Liver (tissue), 9 donors: Measurements from ENCODE around the gene CAPS. TPM values are rescaled to one million over a fixed set of nuclear protein-coding genes. Genes with fewer than 3 reads are reported as not detected.

ENCODE experiments used
- DNase-seq: peaks from one replicate; pipeline ENCODE4 v3.0.0-alpha.2; 2017; ENCODE audit warnings: low spot score
- H3K27ac ChIP-seq, 2 donors: one replicate each; pipeline ENCODE4 v1.7.0; 2013; ENCODE audit warnings: inconsistent platforms in 2 of 2, low read length in 2 of 2, control low read depth in 1 of 2, low read depth in 1 of 2, mild to moderate bottlenecking in 1 of 2
- H3K27me3 ChIP-seq, 4 donors: one replicate each; pipeline versions ENCODE4 v1.6.1 to v1.7.0; 2013; ENCODE audit warnings: low read length in 3 of 4, inconsistent platforms in 1 of 4, mild to moderate bottlenecking in 1 of 4, moderate library complexity in 1 of 4; ENCODE audit not compliant: control insufficient read depth in 4 of 4, insufficient read depth in 4 of 4
- H3K36me3 ChIP-seq, 4 donors: one replicate each; pipeline versions ENCODE4 v1.6.1 to v1.7.0; 2013; ENCODE audit warnings: low read length in 3 of 4, mild to moderate bottlenecking in 3 of 4, low read depth in 1 of 4, moderate library complexity in 1 of 4; ENCODE audit not compliant: control insufficient read depth in 4 of 4, insufficient read depth in 3 of 4
- H3K4me1 ChIP-seq, 4 donors: one replicate each; pipeline versions ENCODE4 v1.6.1 to v1.7.0; 2013; ENCODE audit warnings: low read length in 3 of 4, mild to moderate bottlenecking in 3 of 4, moderate library complexity in 1 of 4; ENCODE audit not compliant: control insufficient read depth in 4 of 4, insufficient read depth in 4 of 4
- H3K4me3 ChIP-seq, 3 donors: one replicate each; pipeline versions ENCODE4 v1.6.1 to v1.7.0; 2013; ENCODE audit warnings: low read length in 3 of 3, control low read depth in 1 of 3, low read depth in 1 of 3, mild to moderate bottlenecking in 1 of 3
- H3K9ac ChIP-seq, 2 donors: one replicate each; pipeline ENCODE4 v1.7.0; 2013; ENCODE audit warnings: low read length in 2 of 2, mild to moderate bottlenecking in 2 of 2, moderate library complexity in 2 of 2, control low read depth in 1 of 2, low read depth in 1 of 2
- H3K9me3 ChIP-seq, 4 donors: one replicate each; pipeline versions ENCODE4 v1.6.1 to v1.7.0; 2013; ENCODE audit warnings: low read length in 3 of 4; ENCODE audit not compliant: control insufficient read depth in 4 of 4
- EGR1 ChIP-seq, 2 donors: IDR thresholded peaks; 2 replicates each; pipeline ENCODE4 v1.6.1; 2016 to 2018; ENCODE audit warnings: antibody characterized with exemption in 2 of 2, low read depth in 2 of 2
- FOXA1 ChIP-seq: IDR thresholded peaks from 2 replicates; pipeline ENCODE4 v1.6.1; 2016; ENCODE audit warnings: antibody characterized with exemption
- GABPA ChIP-seq, 2 donors: IDR thresholded peaks in 1 of 2; conservative IDR thresholded peaks in 1 of 2; 2 replicates each; pipeline ENCODE4 v1.6.1; 2016; ENCODE audit warnings: antibody characterized with exemption in 2 of 2, mild to moderate bottlenecking in 1 of 2, moderate library complexity in 1 of 2
- HNF4A ChIP-seq, 2 donors: conservative IDR thresholded peaks; 2 replicates each; pipeline ENCODE4 v1.6.1; 2016; ENCODE audit warnings: antibody characterized with exemption in 2 of 2, mild to moderate bottlenecking in 2 of 2
- HNF4G ChIP-seq: IDR thresholded peaks from 2 replicates; pipeline ENCODE4 v1.6.1; 2016; ENCODE audit warnings: antibody characterized with exemption
- JUND ChIP-seq, 2 donors: IDR thresholded peaks; 2 replicates each; pipeline ENCODE4 v1.6.1; 2016; ENCODE audit warnings: antibody characterized with exemption in 2 of 2
- NR2F2 ChIP-seq: IDR thresholded peaks from 2 replicates; pipeline ENCODE4 v1.6.1; 2016; ENCODE audit warnings: antibody characterized with exemption
- RAD21 ChIP-seq, 2 donors: IDR thresholded peaks; 2 replicates each; pipeline ENCODE4 v1.6.1; 2016; ENCODE audit warnings: antibody characterized with exemption in 2 of 2, mild to moderate bottlenecking in 2 of 2
- SP1 ChIP-seq: IDR thresholded peaks from 2 replicates; pipeline ENCODE4 v1.6.1; 2018; ENCODE audit warnings: antibody characterized with exemption, mild to moderate bottlenecking
- TAF1 ChIP-seq: conservative IDR thresholded peaks from 2 replicates; pipeline ENCODE4 v1.6.1; 2016; ENCODE audit warnings: antibody characterized with exemption, mild to moderate bottlenecking
- YY1 ChIP-seq: IDR thresholded peaks from 2 replicates; pipeline ENCODE4 v1.6.1; 2016; ENCODE audit warnings: antibody characterized with exemption, mild to moderate bottlenecking
- WGBS: extraction: QIAGEN DNeasy Blood & Tissue Kit; methylation state at CpG from one replicate; pipeline ENCODE4 v1.1.7; 2013; 5-methylcytosine and 5-hydroxymethylcytosine counted together
- polyA plus RNA-seq, 2 donors: library from polyadenylated mRNA; stranded (reverse) in 1 of 2; unstranded in 1 of 2; fragments of 200-250 nt in 1 of 2; fragments of >200 nt in 1 of 2; fragmentation: Nextera tagmentation in 1 of 2; extraction: Ambion mirVana in 1 of 2; gene quantifications; one replicate each; pipeline versions ENCODE4 v1.2.1 to v1.2.3, GENCODE V29; 2013 to 2015
- total RNA-seq, 2 donors: library from RNA; depleted of rRNA; stranded (reverse); fragments of >200 nt; gene quantifications; one replicate each; pipeline ENCODE4 v1.2.3, GENCODE V29; 2014
- TF ChIP-seq, protein P1 (sequence below): IDR thresholded peaks from 2 replicates; pipeline ENCODE4 v1.6.1; 2016; ENCODE audit warnings: antibody characterized with exemption
- TF ChIP-seq, protein P2 (sequence below): fragments of 150-350 bp; IDR thresholded peaks from 2 replicates; pipeline ENCODE4 v1.5.1; 2017; ENCODE audit warnings: improper control_type of control experiment, low read depth, low read length; ENCODE audit not compliant: missing input control
- TF ChIP-seq, protein P3 (sequence below): IDR thresholded peaks from 2 replicates; pipeline ENCODE4 v1.6.1; 2016; ENCODE audit warnings: antibody characterized with exemption
- TF ChIP-seq, protein P4 (sequence below): IDR thresholded peaks from 2 replicates; pipeline ENCODE4 v1.6.1; 2016; ENCODE audit warnings: antibody characterized with exemption
- donor health status: healthy.
- donor health status: healthy.
- donor health status: healthy.
- donor health status: healthy.
- donor health status: healthy.

CAPS gene
- total and polyA plus RNA-seq, 4 donors = 2.1 to 11.4 (median 3.5) TPM

DNA sequence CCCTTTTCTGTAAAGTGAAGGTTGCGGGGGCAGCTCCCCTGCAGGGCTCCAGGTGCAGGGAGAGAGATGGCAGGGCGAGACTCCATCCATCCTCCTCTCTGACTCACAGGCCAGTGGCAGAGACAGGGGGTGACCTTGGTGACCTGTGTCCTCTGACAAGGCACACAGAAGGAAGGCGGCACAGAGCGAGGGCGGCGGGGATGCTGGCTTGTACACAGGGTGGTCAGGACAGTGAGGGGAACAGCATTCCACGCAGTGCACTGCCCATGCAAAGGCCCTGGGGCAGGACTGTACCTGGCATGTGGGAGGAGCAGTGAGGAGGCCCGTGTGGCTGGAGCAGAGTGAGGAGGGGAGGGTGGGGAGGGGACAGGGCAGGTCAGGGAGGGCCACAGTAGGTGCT is 18.2 kb upstream of the CAPS start:
- peaks cover 6 to 25% (median 9%) of the 10 kb centered on the region in 4 donors for H3K36me3 ChIP-seq

DNA sequence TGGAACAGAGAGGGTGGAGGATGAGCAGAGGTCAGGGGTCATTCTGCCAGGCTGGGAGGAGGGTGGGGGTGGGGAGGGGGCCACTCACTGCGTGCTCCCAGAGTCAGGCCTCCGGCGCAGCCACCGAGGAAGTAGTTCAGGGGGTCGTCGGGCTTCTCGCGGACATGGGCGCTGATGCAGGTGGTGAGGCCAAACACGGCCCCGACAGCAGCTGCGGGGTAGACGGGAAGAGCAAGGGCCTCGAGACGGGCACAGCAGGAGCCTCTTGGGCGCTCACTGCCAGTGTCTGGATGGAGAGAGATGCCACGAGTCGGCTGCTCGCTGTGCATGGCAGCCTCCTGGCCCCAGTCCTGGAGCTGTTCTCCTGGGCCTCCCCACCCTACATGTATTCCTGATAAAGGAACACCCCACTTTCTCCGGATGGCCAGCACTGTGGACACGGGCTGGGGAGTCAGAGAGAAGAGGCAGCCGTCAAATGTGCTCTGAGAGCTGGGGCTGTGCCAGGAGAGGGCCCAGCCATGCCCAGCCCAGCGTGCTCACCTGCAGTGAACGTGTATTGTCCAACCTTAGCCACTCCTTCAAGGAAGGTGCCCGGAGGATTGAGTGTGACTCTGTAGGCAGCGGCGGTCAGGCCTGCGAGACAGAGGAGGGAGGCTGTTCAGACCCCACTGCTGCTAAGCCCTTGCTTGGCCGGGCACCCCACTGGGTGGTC is 17.5 kb upstream of the CAPS start:
- WGBS = 93% methylated on average over 29 of the region's 29 CpGs
- TF ChIP-seq, protein P1, sequence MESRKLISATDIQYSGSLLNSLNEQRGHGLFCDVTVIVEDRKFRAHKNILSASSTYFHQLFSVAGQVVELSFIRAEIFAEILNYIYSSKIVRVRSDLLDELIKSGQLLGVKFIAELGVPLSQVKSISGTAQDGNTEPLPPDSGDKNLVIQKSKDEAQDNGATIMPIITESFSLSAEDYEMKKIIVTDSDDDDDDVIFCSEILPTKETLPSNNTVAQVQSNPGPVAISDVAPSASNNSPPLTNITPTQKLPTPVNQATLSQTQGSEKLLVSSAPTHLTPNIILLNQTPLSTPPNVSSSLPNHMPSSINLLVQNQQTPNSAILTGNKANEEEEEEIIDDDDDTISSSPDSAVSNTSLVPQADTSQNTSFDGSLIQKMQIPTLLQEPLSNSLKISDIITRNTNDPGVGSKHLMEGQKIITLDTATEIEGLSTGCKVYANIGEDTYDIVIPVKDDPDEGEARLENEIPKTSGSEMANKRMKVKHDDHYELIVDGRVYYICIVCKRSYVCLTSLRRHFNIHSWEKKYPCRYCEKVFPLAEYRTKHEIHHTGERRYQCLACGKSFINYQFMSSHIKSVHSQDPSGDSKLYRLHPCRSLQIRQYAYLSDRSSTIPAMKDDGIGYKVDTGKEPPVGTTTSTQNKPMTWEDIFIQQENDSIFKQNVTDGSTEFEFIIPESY = no peak
- TF ChIP-seq NR2F2 (no peak), YY1 (no peak), GABPA (IDR thresholded peaks at IDR 0.05 in 1 of 2, conservative IDR thresholded peaks at IDR 0.05 in 1 of 2) (no peak), RAD21 (IDR thresholded peaks at IDR 0.05) (no peak)
- TF ChIP-seq, protein P2, sequence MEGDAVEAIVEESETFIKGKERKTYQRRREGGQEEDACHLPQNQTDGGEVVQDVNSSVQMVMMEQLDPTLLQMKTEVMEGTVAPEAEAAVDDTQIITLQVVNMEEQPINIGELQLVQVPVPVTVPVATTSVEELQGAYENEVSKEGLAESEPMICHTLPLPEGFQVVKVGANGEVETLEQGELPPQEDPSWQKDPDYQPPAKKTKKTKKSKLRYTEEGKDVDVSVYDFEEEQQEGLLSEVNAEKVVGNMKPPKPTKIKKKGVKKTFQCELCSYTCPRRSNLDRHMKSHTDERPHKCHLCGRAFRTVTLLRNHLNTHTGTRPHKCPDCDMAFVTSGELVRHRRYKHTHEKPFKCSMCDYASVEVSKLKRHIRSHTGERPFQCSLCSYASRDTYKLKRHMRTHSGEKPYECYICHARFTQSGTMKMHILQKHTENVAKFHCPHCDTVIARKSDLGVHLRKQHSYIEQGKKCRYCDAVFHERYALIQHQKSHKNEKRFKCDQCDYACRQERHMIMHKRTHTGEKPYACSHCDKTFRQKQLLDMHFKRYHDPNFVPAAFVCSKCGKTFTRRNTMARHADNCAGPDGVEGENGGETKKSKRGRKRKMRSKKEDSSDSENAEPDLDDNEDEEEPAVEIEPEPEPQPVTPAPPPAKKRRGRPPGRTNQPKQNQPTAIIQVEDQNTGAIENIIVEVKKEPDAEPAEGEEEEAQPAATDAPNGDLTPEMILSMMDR = no peak
- DNase-seq = no peak
- Histone ChIP-seq H3K4me3 (no peak overlapping the region), H3K36me3 (peaks cover 8 to 25% (median 10%) of the 10 kb centered on the region in 4 donors), H3K27ac (no peak overlapping the region), H3K9ac (no peak overlapping the region), H3K27me3 (no peaks in the 10 kb centered on the region), H3K9me3 (no peaks in the 10 kb centered on the region), H3K4me1 (peaks cover 0 to 11% (median 3%) of the 10 kb centered on the region in 4 donors)

More for the DNA sequence above, 18.2 kb upstream of the CAPS start:
- TF ChIP-seq HNF4A (conservative IDR thresholded peaks at IDR 0.05) (no peak), JUND (IDR thresholded peaks at IDR 0.05) (no peak), TAF1 (no peak)
- TF ChIP-seq, protein P3, sequence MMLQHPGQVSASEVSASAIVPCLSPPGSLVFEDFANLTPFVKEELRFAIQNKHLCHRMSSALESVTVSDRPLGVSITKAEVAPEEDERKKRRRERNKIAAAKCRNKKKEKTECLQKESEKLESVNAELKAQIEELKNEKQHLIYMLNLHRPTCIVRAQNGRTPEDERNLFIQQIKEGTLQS = no peak
- DNase-seq = no peak
- H3K9ac ChIP-seq = no peak overlapping the region
- WGBS = 91% methylated on average over 8 of the region's 8 CpGs
- no peaks in the 10 kb centered on the region for H3K27me3 ChIP-seq
- H3K9me3 ChIP-seq = no peaks in the 10 kb centered on the region
- H3K27ac ChIP-seq = no peak overlapping the region
- H3K4me1 ChIP-seq = peaks cover 0 to 11% (median 3%) of the 10 kb centered on the region in 4 donors
- H3K4me3 ChIP-seq = no peak overlapping the region

DNA sequence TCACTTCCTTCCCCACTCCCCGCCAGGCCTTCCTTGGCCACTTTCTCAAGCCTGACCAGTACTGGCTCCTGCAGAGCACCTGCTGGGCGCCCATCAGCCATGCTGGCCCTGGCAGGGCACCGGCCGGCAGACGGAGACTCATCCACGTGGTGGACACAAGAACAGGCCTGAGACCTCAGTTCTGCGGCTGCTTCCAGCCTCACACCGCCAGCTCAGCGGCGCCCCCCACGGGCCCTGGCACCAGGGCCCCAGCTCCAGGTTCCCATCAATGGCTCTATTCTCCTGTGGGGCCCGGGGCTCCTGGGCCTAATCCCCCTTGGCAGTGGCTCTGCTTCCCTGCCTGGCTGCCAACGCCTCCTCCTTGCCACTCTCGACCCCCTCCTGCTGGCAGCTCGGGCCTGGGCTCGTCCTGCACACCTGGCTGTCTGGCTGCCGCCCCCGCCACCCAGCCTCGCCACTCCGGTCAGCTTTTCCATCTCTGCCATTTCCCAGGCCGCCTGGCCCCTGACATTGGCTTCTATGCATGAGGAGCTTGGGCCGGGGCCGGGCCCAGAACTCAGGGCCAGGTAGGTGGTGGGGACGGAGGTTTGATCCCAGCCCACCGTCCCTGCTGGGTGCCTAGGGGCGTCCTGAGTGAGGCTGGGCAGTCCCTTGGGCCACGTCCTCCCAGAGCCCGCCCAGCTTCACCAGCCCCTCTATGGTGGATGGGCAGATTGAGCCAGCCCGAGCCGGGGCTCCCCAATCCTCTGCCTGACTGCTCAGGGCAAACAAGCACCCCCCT is 16.7 kb upstream of the CAPS start:
- Histone ChIP-seq H3K27ac (no peak overlapping the region), H3K4me3 (no peak overlapping the region), H3K36me3 (peaks cover 8 to 25% (median 10%) of the 10 kb centered on the region in 4 donors), H3K9ac (no peak overlapping the region), H3K4me1 (peaks cover 0 to 12% (median 4%) of the 10 kb centered on the region in 4 donors), H3K9me3 (no peaks in the 10 kb centered on the region), H3K27me3 (no peaks in the 10 kb centered on the region)
- no peak for DNase-seq
- 96% methylated on average over 30 of the region's 30 CpGs for WGBS
- TF ChIP-seq HNF4A (conservative IDR thresholded peaks at IDR 0.05) (no peak), TAF1 (no peak), HNF4G (no peak), YY1 (no peak), FOXA1 (no peak), RAD21 (IDR thresholded peaks at IDR 0.05) (no peak), SP1 (no peak), EGR1 (IDR thresholded peaks at IDR 0.05; ENCODE audit: low read depth in 2 of 2) (no peak)
- TF ChIP-seq, protein P4, sequence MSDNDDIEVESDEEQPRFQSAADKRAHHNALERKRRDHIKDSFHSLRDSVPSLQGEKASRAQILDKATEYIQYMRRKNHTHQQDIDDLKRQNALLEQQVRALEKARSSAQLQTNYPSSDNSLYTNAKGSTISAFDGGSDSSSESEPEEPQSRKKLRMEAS = no peak
- TF ChIP-seq, protein P1 = no peak
- TF ChIP-seq, protein P3 = no peak
- TF ChIP-seq, protein P2 = no peak
